Measurements from ENCODE around the gene CCNY. TPM values are rescaled to one million over a fixed set of nuclear protein-coding genes. Genes with fewer than 3 reads are reported as not detected.

The CCNY gene
- total RNA-seq, 1 experiment from 2014 or later = 53.3 TPM

DNA sequence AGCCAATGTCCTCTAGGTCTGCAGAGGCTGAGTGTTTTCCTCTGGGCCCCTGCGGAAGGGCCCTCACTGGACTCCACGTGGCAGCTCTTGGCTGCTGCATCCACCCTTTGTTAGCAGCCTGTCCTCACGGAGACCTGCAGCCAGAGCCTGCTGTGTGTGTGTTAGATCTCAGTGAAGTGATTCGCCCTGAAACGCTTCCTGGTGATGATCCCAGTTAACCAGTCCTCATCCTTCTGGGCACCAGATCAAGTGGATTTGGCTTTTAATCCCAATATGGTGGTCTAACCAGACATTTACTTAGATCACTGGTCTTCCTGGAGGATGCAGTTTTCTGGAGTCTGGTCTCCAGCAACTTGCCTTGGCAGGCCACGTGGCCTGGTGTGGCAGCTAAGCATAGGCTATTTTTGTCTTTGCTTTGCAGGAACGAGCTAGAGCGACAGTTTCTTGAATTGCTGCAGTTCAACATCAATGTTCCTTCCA lies 229.3 kb downstream of the CCNY start:
- Mint-ChIP-seq H3K9me3 (no peaks in the 10 kb centered on the region), H3K4me3 (no peak overlapping the region), H3K4me1 (peaks cover 3% of the 10 kb centered on the region; the same call in 1 of the 2 replicates), H3K36me3 (peaks cover 13% of the 10 kb centered on the region), H3K27me3 (ENCODE audit: low read depth) (no peaks in the 10 kb centered on the region), H3K27ac (no peak overlapping the region)
- no peak for DNase-seq (ENCODE audit: low spot score)
- ATAC-seq = no peak
- ChIA-PET POLR2A (no interaction called here), CTCF (interaction anchor here (1.4 kb wide), 1 partner anchor 13 kb away, joined by 3 read pairs; no protein-coding TSS in a partner anchor)
- no peak for TF ChIP-seq NFYB (CRISPR knock-in tag; conservative IDR thresholded peaks at IDR 0.05; ENCODE audit: low read depth)
- TF ChIP-seq, protein P1, sequence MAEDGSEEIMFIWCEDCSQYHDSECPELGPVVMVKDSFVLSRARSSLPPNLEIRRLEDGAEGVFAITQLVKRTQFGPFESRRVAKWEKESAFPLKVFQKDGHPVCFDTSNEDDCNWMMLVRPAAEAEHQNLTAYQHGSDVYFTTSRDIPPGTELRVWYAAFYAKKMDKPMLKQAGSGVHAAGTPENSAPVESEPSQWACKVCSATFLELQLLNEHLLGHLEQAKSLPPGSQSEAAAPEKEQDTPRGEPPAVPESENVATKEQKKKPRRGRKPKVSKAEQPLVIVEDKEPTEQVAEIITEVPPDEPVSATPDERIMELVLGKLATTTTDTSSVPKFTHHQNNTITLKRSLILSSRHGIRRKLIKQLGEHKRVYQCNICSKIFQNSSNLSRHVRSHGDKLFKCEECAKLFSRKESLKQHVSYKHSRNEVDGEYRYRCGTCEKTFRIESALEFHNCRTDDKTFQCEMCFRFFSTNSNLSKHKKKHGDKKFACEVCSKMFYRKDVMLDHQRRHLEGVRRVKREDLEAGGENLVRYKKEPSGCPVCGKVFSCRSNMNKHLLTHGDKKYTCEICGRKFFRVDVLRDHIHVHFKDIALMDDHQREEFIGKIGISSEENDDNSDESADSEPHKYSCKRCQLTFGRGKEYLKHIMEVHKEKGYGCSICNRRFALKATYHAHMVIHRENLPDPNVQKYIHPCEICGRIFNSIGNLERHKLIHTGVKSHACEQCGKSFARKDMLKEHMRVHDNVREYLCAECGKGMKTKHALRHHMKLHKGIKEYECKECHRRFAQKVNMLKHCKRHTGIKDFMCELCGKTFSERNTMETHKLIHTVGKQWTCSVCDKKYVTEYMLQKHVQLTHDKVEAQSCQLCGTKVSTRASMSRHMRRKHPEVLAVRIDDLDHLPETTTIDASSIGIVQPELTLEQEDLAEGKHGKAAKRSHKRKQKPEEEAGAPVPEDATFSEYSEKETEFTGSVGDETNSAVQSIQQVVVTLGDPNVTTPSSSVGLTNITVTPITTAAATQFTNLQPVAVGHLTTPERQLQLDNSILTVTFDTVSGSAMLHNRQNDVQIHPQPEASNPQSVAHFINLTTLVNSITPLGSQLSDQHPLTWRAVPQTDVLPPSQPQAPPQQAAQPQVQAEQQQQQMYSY (CRISPR knock-in tag; IDR thresholded peaks at IDR 0.05) = no peak
- TF ChIP-seq, protein P2, sequence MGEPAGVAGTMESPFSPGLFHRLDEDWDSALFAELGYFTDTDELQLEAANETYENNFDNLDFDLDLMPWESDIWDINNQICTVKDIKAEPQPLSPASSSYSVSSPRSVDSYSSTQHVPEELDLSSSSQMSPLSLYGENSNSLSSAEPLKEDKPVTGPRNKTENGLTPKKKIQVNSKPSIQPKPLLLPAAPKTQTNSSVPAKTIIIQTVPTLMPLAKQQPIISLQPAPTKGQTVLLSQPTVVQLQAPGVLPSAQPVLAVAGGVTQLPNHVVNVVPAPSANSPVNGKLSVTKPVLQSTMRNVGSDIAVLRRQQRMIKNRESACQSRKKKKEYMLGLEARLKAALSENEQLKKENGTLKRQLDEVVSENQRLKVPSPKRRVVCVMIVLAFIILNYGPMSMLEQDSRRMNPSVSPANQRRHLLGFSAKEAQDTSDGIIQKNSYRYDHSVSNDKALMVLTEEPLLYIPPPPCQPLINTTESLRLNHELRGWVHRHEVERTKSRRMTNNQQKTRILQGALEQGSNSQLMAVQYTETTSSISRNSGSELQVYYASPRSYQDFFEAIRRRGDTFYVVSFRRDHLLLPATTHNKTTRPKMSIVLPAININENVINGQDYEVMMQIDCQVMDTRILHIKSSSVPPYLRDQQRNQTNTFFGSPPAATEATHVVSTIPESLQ (CRISPR knock-in tag; IDR thresholded peaks at IDR 0.05) = no peak
- TF ChIP-seq, protein P3, sequence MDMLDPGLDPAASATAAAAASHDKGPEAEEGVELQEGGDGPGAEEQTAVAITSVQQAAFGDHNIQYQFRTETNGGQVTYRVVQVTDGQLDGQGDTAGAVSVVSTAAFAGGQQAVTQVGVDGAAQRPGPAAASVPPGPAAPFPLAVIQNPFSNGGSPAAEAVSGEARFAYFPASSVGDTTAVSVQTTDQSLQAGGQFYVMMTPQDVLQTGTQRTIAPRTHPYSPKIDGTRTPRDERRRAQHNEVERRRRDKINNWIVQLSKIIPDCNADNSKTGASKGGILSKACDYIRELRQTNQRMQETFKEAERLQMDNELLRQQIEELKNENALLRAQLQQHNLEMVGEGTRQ (CRISPR knock-in tag; IDR thresholded peaks at IDR 0.05) = no peak
- TF ChIP-seq, protein P4, sequence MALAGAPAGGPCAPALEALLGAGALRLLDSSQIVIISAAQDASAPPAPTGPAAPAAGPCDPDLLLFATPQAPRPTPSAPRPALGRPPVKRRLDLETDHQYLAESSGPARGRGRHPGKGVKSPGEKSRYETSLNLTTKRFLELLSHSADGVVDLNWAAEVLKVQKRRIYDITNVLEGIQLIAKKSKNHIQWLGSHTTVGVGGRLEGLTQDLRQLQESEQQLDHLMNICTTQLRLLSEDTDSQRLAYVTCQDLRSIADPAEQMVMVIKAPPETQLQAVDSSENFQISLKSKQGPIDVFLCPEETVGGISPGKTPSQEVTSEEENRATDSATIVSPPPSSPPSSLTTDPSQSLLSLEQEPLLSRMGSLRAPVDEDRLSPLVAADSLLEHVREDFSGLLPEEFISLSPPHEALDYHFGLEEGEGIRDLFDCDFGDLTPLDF (CRISPR knock-in tag; IDR thresholded peaks at IDR 0.05) = no peak

DNA sequence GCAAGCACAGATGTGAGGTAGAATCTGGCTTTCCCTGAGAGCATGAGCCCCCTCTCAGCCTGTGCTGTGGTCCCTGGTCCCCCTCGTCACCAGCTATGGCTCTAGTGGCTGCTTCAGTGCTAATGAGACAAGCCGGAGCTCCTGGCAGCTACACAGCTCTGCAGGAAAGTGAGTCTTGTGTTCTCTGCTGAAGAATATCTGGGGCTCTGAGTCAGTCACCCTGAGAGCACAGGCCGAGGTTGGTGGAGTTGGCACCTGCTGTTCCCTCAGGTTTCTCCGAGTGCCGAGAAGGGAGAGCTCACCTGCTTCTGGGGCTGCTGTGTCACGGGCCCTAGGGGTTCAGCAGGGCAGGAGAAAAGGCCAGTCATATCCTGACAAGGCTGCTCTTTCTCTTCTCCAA lies 231.6 kb downstream of the CCNY start:
- peaks cover 13% of the 10 kb centered on the region for H3K36me3 Mint-ChIP-seq
- H3K4me3 Mint-ChIP-seq = no peak overlapping the region
- H3K4me1 Mint-ChIP-seq = peaks cover 3% of the 10 kb centered on the region; the same call in 1 of the 2 replicates
- ATAC-seq (no peak), DNase-seq (ENCODE audit: low spot score) (no peak)
- CTCF ChIA-PET = interaction anchor here (0.9 to 1.3 kb wide), 2 partner anchors 25 to 32 kb away, joined by 3 read pairs; no protein-coding TSS in a partner anchor
- no peaks in the 10 kb centered on the region for H3K27me3 Mint-ChIP-seq (ENCODE audit: low read depth)
- POLR2A ChIA-PET = no interaction called here
- TF ChIP-seq ZNF219 (CRISPR knock-in tag; IDR thresholded peaks at IDR 0.05; ENCODE audit: borderline replicate concordance) (no peak), MYBL2 (CRISPR knock-in tag; IDR thresholded peaks at IDR 0.05) (no peak), OVOL2 (CRISPR knock-in tag; IDR thresholded peaks at IDR 0.05; ENCODE audit: borderline replicate concordance) (no peak), FOXJ3 (CRISPR knock-in tag; IDR thresholded peaks at IDR 0.05; ENCODE audit: borderline replicate concordance) (no peak), RELA (CRISPR knock-in tag; IDR thresholded peaks at IDR 0.05; ENCODE audit: borderline replicate concordance) (no peak)
- TF ChIP-seq, protein P1 (CRISPR knock-in tag; IDR thresholded peaks at IDR 0.05) = no peak
- TF ChIP-seq, protein P5, sequence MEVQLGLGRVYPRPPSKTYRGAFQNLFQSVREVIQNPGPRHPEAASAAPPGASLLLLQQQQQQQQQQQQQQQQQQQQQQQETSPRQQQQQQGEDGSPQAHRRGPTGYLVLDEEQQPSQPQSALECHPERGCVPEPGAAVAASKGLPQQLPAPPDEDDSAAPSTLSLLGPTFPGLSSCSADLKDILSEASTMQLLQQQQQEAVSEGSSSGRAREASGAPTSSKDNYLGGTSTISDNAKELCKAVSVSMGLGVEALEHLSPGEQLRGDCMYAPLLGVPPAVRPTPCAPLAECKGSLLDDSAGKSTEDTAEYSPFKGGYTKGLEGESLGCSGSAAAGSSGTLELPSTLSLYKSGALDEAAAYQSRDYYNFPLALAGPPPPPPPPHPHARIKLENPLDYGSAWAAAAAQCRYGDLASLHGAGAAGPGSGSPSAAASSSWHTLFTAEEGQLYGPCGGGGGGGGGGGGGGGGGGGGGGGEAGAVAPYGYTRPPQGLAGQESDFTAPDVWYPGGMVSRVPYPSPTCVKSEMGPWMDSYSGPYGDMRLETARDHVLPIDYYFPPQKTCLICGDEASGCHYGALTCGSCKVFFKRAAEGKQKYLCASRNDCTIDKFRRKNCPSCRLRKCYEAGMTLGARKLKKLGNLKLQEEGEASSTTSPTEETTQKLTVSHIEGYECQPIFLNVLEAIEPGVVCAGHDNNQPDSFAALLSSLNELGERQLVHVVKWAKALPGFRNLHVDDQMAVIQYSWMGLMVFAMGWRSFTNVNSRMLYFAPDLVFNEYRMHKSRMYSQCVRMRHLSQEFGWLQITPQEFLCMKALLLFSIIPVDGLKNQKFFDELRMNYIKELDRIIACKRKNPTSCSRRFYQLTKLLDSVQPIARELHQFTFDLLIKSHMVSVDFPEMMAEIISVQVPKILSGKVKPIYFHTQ (CRISPR knock-in tag; IDR thresholded peaks at IDR 0.05) = no peak
- TF ChIP-seq, protein P6, sequence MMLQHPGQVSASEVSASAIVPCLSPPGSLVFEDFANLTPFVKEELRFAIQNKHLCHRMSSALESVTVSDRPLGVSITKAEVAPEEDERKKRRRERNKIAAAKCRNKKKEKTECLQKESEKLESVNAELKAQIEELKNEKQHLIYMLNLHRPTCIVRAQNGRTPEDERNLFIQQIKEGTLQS (CRISPR knock-in tag; conservative IDR thresholded peaks at IDR 0.05) = no peak
- no peak overlapping the region for H3K27ac Mint-ChIP-seq
- no peaks in the 10 kb centered on the region for H3K9me3 Mint-ChIP-seq

All from WTC11 (cell line).